Naive thymus-derived CD4-positive, alpha-beta T cell (primary cell): ENCODE measurements around the gene CD81. TPM values are rescaled to one million over a fixed set of nuclear protein-coding genes. Genes with fewer than 3 reads are reported as not detected.
A peak's percentile ranks its signal among the peaks of the same experiment; 100 is the strongest.

ENCODE experiments used
- ATAC-seq: fragments of 150-1000 bp; cut with Tn5 transposase; 2 replicates; pipeline ENCODE4 v1.10.0; 2021; ENCODE audit warnings: mild to moderate bottlenecking, moderate library complexity
- CTCF ChIA-PET: fragments of 350-600 bp; sonication (Branson Sonifier 250); formaldehyde crosslinking; loops from one replicate; lab custom pipeline; 2021; ENCODE audit warnings: antibody characterized with exemption; lab: Charles Lee
- POLR2A ChIA-PET: fragments of 350-600 bp; sonication (Branson Sonifier 250); formaldehyde crosslinking; loops from one replicate; lab custom pipeline; 2021; ENCODE audit warnings: antibody characterized with exemption, inconsistent platforms; lab: Charles Lee
- DNase-seq, 9 donors: peaks; one replicate each; pipeline versions ENCODE4 v3.0.0 to v3.0.0-alpha.2; 2020 to 2022; ENCODE audit warnings: mixed read lengths in 1 of 9
- H3K27ac ChIP-seq: one replicate; pipeline ENCODE4 v1.7.0; 2013; ENCODE audit warnings: mild to moderate bottlenecking, low read depth, low read length, moderate library complexity
- H3K27me3 ChIP-seq, 2 donors: one replicate each; pipeline ENCODE4 v1.7.0; 2013; ENCODE audit warnings: low read length in 2 of 2, mild to moderate bottlenecking in 2 of 2, moderate library complexity in 2 of 2; ENCODE audit not compliant: control insufficient read depth in 2 of 2, insufficient read depth in 2 of 2
- H3K36me3 ChIP-seq, 3 experiments: 1 replicate in 2 of 3; 2 replicates in 1 of 3; pipeline ENCODE4 v1.7.0; 2013; ENCODE audit warnings: low read length in 3 of 3, mild to moderate bottlenecking in 3 of 3, moderate library complexity in 1 of 3; ENCODE audit not compliant: insufficient read depth in 3 of 3, control insufficient read depth in 2 of 3
- H3K4me1 ChIP-seq, 2 donors: one replicate each; pipeline ENCODE4 v1.7.0; 2013; ENCODE audit warnings: low read length in 2 of 2, mild to moderate bottlenecking in 2 of 2, moderate library complexity in 1 of 2; ENCODE audit not compliant: control insufficient read depth in 2 of 2, insufficient read depth in 2 of 2
- H3K4me3 ChIP-seq: 2 replicates; pipeline ENCODE4 v1.7.0; 2013; ENCODE audit warnings: mild to moderate bottlenecking, low read length
- H3K9me3 ChIP-seq, 3 experiments: 1 replicate in 2 of 3; 2 replicates in 1 of 3; pipeline ENCODE4 v1.7.0; 2013; ENCODE audit warnings: low read length in 3 of 3; ENCODE audit not compliant: control insufficient read depth in 2 of 3
- H3K27ac Mint-ChIP-seq, 9 donors: one replicate each; pipeline ENCODE4 v1.8.0; 2020 to 2022; ENCODE audit warnings: mixed read lengths in 9 of 9, mild to moderate bottlenecking in 8 of 9, moderate library complexity in 5 of 9, inconsistent platforms in 2 of 9
- H3K27me3 Mint-ChIP-seq, 5 donors: one replicate each; pipeline ENCODE4 v1.8.0; 2021 to 2022; ENCODE audit warnings: mixed read lengths in 5 of 5, mild to moderate bottlenecking in 1 of 5
- H3K36me3 Mint-ChIP-seq, 5 donors: one replicate each; pipeline ENCODE4 v1.8.0; 2020 to 2022; ENCODE audit warnings: mixed read lengths in 5 of 5, mild to moderate bottlenecking in 3 of 5, inconsistent platforms in 1 of 5
- H3K4me1 Mint-ChIP-seq, 7 donors: one replicate each; pipeline ENCODE4 v1.8.0; 2020 to 2022; ENCODE audit warnings: mixed read lengths in 7 of 7, mild to moderate bottlenecking in 3 of 7, inconsistent platforms in 1 of 7
- H3K4me3 Mint-ChIP-seq, 10 donors: one replicate each; pipeline ENCODE4 v1.8.0; 2020 to 2022; ENCODE audit warnings: mild to moderate bottlenecking in 10 of 10, mixed read lengths in 10 of 10, moderate library complexity in 6 of 10, inconsistent platforms in 2 of 10
- H3K9me3 Mint-ChIP-seq, 11 donors: one replicate each; pipeline ENCODE4 v1.8.0; 2020 to 2022; ENCODE audit warnings: mixed read lengths in 11 of 11, mild to moderate bottlenecking in 4 of 11, inconsistent platforms in 1 of 11, moderate library complexity in 1 of 11
- intact Hi-C, 2 donors: fragments of 100-400 bp; cut with micrococcal nuclease; formaldehyde crosslinking; loops; one replicate each; pipeline ENCODE4 v1.15.1; 2023
- polyA plus RNA-seq, 2 donors: library from polyadenylated mRNA; unstranded; fragments of 300-500 nt; fragmentation: Illumina TruSeq; gene quantifications; one replicate each; pipeline ENCODE4 v1.2.3, GENCODE V29; 2021
- total RNA-seq, 6 experiments: library from RNA in 5 of 6; stranded (reverse) in 5 of 6; gene quantifications; 1 replicate in 5 of 6; 2 replicates in 1 of 6; pipeline ENCODE4 v1.2.3 and lab custom pipeline; 2021 to 2026

The CD81 gene
- total and polyA plus RNA-seq, 7 experiments from 2014 or later: 19.0 to 173 (median 102) TPM

GRCh38 chr11:2436013-2436520, 59.0 kb downstream of the CD81 start:
- Mint-ChIP-seq H3K4me1 (peaks cover 0 to 7% (median 0%) of the 10 kb centered on the region in 7 donors), H3K27ac (no peak overlapping the region), H3K4me3 (no peak overlapping the region), H3K27me3 (peaks cover 0 to 17% (median 0%) of the 10 kb centered on the region in 5 donors), H3K36me3 (no peaks in the 10 kb centered on the region), H3K9me3 (no peaks in the 10 kb centered on the region)
- Histone ChIP-seq H3K4me1 (no peaks in the 10 kb centered on the region), H3K4me3 (no peak overlapping the region), H3K27me3 (no peaks in the 10 kb centered on the region), H3K9me3 (no peaks in the 10 kb centered on the region), H3K27ac (no peak overlapping the region), H3K36me3 (no peaks in the 10 kb centered on the region)
- ChIA-PET CTCF (interaction anchor here (2.7 kb wide), 1 partner anchor 96 kb away, joined by 8 read pairs; no protein-coding TSS in a partner anchor), POLR2A (no interaction called here)
- no peak for ATAC-seq
- intact Hi-C loops: no loop called here
- no peak for DNase-seq

GRCh38 chr11:2436521-2437031, 59.5 kb downstream of the CD81 start:
- Histone ChIP-seq H3K36me3 (no peaks in the 10 kb centered on the region), H3K27me3 (no peaks in the 10 kb centered on the region), H3K4me1 (no peaks in the 10 kb centered on the region), H3K4me3 (no peak overlapping the region), H3K9me3 (no peaks in the 10 kb centered on the region), H3K27ac (no peak overlapping the region)
- DNase-seq (no peak), ATAC-seq (no peak)
- ChIA-PET CTCF (interaction anchor here (0.6 to 2.7 kb wide), 3 partner anchors 16 to 95 kb away, joined by 4 to 8 read pairs (median 4); no protein-coding TSS in a partner anchor), POLR2A (no interaction called here)
- peaks cover 0 to 17% (median 0%) of the 10 kb centered on the region in 5 donors for H3K27me3 Mint-ChIP-seq
- H3K4me1 Mint-ChIP-seq: peaks cover 0 to 6% (median 0%) of the 10 kb centered on the region in 7 donors
- H3K9me3 Mint-ChIP-seq: no peaks in the 10 kb centered on the region
- H3K36me3 Mint-ChIP-seq: no peaks in the 10 kb centered on the region
- H3K27ac Mint-ChIP-seq: no peak overlapping the region
- no peak overlapping the region for H3K4me3 Mint-ChIP-seq
- intact Hi-C loops: no loop called here

- ATAC-seq: no peak
- ChIA-PET POLR2A (no interaction called here), CTCF (interaction anchor here (0.7 to 2.7 kb wide), 3 partner anchors 17 to 98 kb away, joined by 3 to 8 read pairs (median 4); no protein-coding TSS in a partner anchor)
- no peaks in the 10 kb centered on the region for H3K9me3 ChIP-seq
- H3K27me3 ChIP-seq: no peaks in the 10 kb centered on the region
- Mint-ChIP-seq H3K9me3 (no peaks in the 10 kb centered on the region), H3K27me3 (peaks cover 0 to 22% (median 0%) of the 10 kb centered on the region in 5 donors), H3K27ac (peak overlapping the region in 1 of 9 donors; percentile 38), H3K4me1 (peaks cover 3 to 9% (median 9%) of the 10 kb centered on the region in 7 donors), H3K36me3 (no peaks in the 10 kb centered on the region), H3K4me3 (no peak overlapping the region)
- H3K27ac ChIP-seq: no peak overlapping the region
- peaks cover 0 to 6% of the 10 kb centered on the region in 2 donors for H3K4me1 ChIP-seq
- no peak for DNase-seq
- intact Hi-C loops: no loop called here
- H3K4me3 ChIP-seq: no peak overlapping the region
- H3K36me3 ChIP-seq: no peaks in the 10 kb centered on the region
These were observed 60.4 kb downstream of the CD81 start for GRCh38 chr11:2437516-2437915.

GRCh38 chr11:2439820-2440219, 62.7 kb downstream of the CD81 start:
- Mint-ChIP-seq H3K9me3 (peaks cover 0 to 2% (median 0%) of the 10 kb centered on the region in 11 donors), H3K4me3 (no peak overlapping the region), H3K4me1 (peaks cover 4 to 21% (median 20%) of the 10 kb centered on the region in 7 donors), H3K27ac (no peak overlapping the region), H3K27me3 (peaks cover 0 to 33% (median 0%) of the 10 kb centered on the region in 5 donors), H3K36me3 (no peaks in the 10 kb centered on the region)
- no peak for DNase-seq
- no peaks in the 10 kb centered on the region for H3K36me3 ChIP-seq
- no peak for ATAC-seq
- H3K9me3 ChIP-seq: no peaks in the 10 kb centered on the region
- no peak overlapping the region for H3K4me3 ChIP-seq
- intact Hi-C loops: loop anchor here (5.0 kb wide), 3 partner anchors 447 to 552 kb away; partner anchors contain the start of genes CDKN1C (in 1 of the 2) and NAP1L4 (in 1 of the 2)
- peaks cover 8 to 23% of the 10 kb centered on the region in 2 donors for H3K4me1 ChIP-seq
- ChIA-PET POLR2A (no interaction called here), CTCF (no interaction called here)
- H3K27ac ChIP-seq: no peak overlapping the region
- no peaks in the 10 kb centered on the region for H3K27me3 ChIP-seq

- H3K4me1 ChIP-seq: peaks cover 13 to 24% of the 10 kb centered on the region in 2 donors
- no peak overlapping the region for H3K4me3 ChIP-seq
- ChIA-PET CTCF (no interaction called here), POLR2A (no interaction called here)
- Mint-ChIP-seq H3K4me1 (peaks cover 8 to 25% (median 20%) of the 10 kb centered on the region in 7 donors), H3K36me3 (no peaks in the 10 kb centered on the region), H3K9me3 (peaks cover 0 to 2% (median 0%) of the 10 kb centered on the region in 11 donors), H3K27ac (no peak overlapping the region), H3K4me3 (no peak overlapping the region), H3K27me3 (peaks cover 0 to 37% (median 0%) of the 10 kb centered on the region in 5 donors)
- H3K27ac ChIP-seq: no peak overlapping the region
- no peaks in the 10 kb centered on the region for H3K27me3 ChIP-seq
- no peaks in the 10 kb centered on the region for H3K36me3 ChIP-seq
- intact Hi-C loops: loop anchor here (5.0 kb wide), 3 partner anchors 447 to 552 kb away; partner anchors contain the start of genes CDKN1C (in 1 of the 2) and NAP1L4 (in 1 of the 2)
- ATAC-seq: peak; percentile 39
- H3K9me3 ChIP-seq: no peaks in the 10 kb centered on the region
- DNase-seq: no peak
These were observed 63.5 kb downstream of the CD81 start for GRCh38 chr11:2440646-2441045.

- Histone ChIP-seq H3K4me3 (no peak overlapping the region), H3K4me1 (peaks cover 15 to 28% of the 10 kb centered on the region in 2 donors), H3K27me3 (no peaks in the 10 kb centered on the region), H3K27ac (no peak overlapping the region), H3K36me3 (no peaks in the 10 kb centered on the region), H3K9me3 (no peaks in the 10 kb centered on the region)
- no peaks in the 10 kb centered on the region for H3K36me3 Mint-ChIP-seq
- H3K4me1 Mint-ChIP-seq: peaks cover 8 to 30% (median 20%) of the 10 kb centered on the region in 7 donors
- intact Hi-C loops: loop anchor here (5.0 kb wide), 3 partner anchors 446 to 551 kb away; partner anchors contain the start of genes CDKN1C (in 1 of the 2) and NAP1L4 (in 1 of the 2)
- peaks cover 0 to 37% (median 0%) of the 10 kb centered on the region in 5 donors for H3K27me3 Mint-ChIP-seq
- H3K9me3 Mint-ChIP-seq: peaks cover 0 to 2% (median 0%) of the 10 kb centered on the region in 11 donors
- DNase-seq (no peak), ATAC-seq (no peak)
- no peak overlapping the region for H3K4me3 Mint-ChIP-seq
- H3K27ac Mint-ChIP-seq: no peak overlapping the region
- ChIA-PET CTCF (no interaction called here), POLR2A (interaction anchor here (1.4 kb wide), 1 partner anchor 86 kb away, joined by 3 read pairs; no protein-coding TSS in a partner anchor)
These were observed 64.1 kb downstream of the CD81 start for GRCh38 chr11:2441171-2441570.
